ENCODE data around the gene SLC7A9.
A peak's percentile ranks its signal among the peaks of the same experiment; 100 is the strongest.

The SLC7A9 gene

GRCh38 chr19:32828139-32828538, 41.4 kb downstream of the SLC7A9 start:
- Histone ChIP-seq H3K27ac (no peak overlapping the region), H2AFZ (no peak overlapping the region), H3K36me3 (ENCODE audit: control insufficient read depth, insufficient read depth, low read length) (no peaks in the 10 kb centered on the region), H3K79me2 (no peaks in the 10 kb centered on the region), H3K27me3 (ENCODE audit: control insufficient read depth, insufficient read depth, low read length) (no peaks in the 10 kb centered on the region), H3K4me2 (ENCODE audit: low read length) (no peak overlapping the region), H3K9ac (no peak overlapping the region), H3K9me3 (ENCODE audit: control insufficient read depth, low read length) (no peaks in the 10 kb centered on the region), H3K4me3 (ENCODE audit: low read depth, low read length) (no peak overlapping the region), H3K4me1 (no peaks in the 10 kb centered on the region)
- TF ChIP-seq CTCF (IDR thresholded peaks at IDR 0.05): no peak

GRCh38 chr19:32824916-32825608, 44.5 kb downstream of the SLC7A9 start:
- Histone ChIP-seq H3K27ac (no peak overlapping the region), H3K9ac (no peak overlapping the region), H3K9me3 (ENCODE audit: control insufficient read depth, low read length) (no peaks in the 10 kb centered on the region), H2AFZ (peak overlapping the region; percentile 38), H3K36me3 (ENCODE audit: control insufficient read depth, insufficient read depth, low read length) (no peaks in the 10 kb centered on the region), H3K4me1 (no peaks in the 10 kb centered on the region), H3K4me3 (ENCODE audit: low read depth, low read length) (no peak overlapping the region), H3K79me2 (no peaks in the 10 kb centered on the region), H3K27me3 (ENCODE audit: control insufficient read depth, insufficient read depth, low read length) (no peaks in the 10 kb centered on the region), H3K4me2 (ENCODE audit: low read length) (no peak overlapping the region)
- no peak for TF ChIP-seq CTCF (IDR thresholded peaks at IDR 0.05)

- no peak overlapping the region for H3K27ac ChIP-seq
- H3K4me3 ChIP-seq (ENCODE audit: low read depth, low read length): no peak overlapping the region
- H3K36me3 ChIP-seq (ENCODE audit: control insufficient read depth, insufficient read depth, low read length): no peaks in the 10 kb centered on the region
- no peak for TF ChIP-seq CTCF (IDR thresholded peaks at IDR 0.05)
- H3K9me3 ChIP-seq (ENCODE audit: control insufficient read depth, low read length): no peaks in the 10 kb centered on the region
- no peaks in the 10 kb centered on the region for H3K4me1 ChIP-seq
- no peak overlapping the region for H3K4me2 ChIP-seq (ENCODE audit: low read length)
- H3K9ac ChIP-seq: no peak overlapping the region
- H3K27me3 ChIP-seq (ENCODE audit: control insufficient read depth, insufficient read depth, low read length): no peaks in the 10 kb centered on the region
- no peaks in the 10 kb centered on the region for H3K79me2 ChIP-seq
- H2AFZ ChIP-seq: peak overlapping the region; percentile 38
Observed at GRCh38 chr19:32824191-32824751, 45.3 kb downstream of the SLC7A9 start.

- H3K36me3 ChIP-seq (ENCODE audit: control insufficient read depth, insufficient read depth, low read length): no peaks in the 10 kb centered on the region
- no peaks in the 10 kb centered on the region for H3K27me3 ChIP-seq (ENCODE audit: control insufficient read depth, insufficient read depth, low read length)
- H3K79me2 ChIP-seq: no peaks in the 10 kb centered on the region
- H3K27ac ChIP-seq: no peak overlapping the region
- H3K4me3 ChIP-seq (ENCODE audit: low read depth, low read length): no peak overlapping the region
- H2AFZ ChIP-seq: no peak overlapping the region
- H3K9ac ChIP-seq: no peak overlapping the region
- no peaks in the 10 kb centered on the region for H3K9me3 ChIP-seq (ENCODE audit: control insufficient read depth, low read length)
- no peaks in the 10 kb centered on the region for H3K4me1 ChIP-seq
- no peak for TF ChIP-seq CTCF (IDR thresholded peaks at IDR 0.05)
- no peak overlapping the region for H3K4me2 ChIP-seq (ENCODE audit: low read length)
Observed at GRCh38 chr19:32823747-32824102, 45.8 kb downstream of the SLC7A9 start.
